GM19324 (cell line): ENCODE measurements around the gene CACTIN.

Experiments used
- ATAC-seq: cut with Tn5 transposase; IDR thresholded peaks from one replicate; pipeline ENCODE4 v1.9.1; 2021; ENCODE audit warnings: mild to moderate bottlenecking, moderate library complexity; ENCODE audit not compliant: unreplicated experiment, low FRiP score

The CACTIN gene

GRCh38 chr19:3613818-3614661 lies 12.6 kb downstream of the CACTIN start:
- ATAC-seq, result no peak

DNA sequence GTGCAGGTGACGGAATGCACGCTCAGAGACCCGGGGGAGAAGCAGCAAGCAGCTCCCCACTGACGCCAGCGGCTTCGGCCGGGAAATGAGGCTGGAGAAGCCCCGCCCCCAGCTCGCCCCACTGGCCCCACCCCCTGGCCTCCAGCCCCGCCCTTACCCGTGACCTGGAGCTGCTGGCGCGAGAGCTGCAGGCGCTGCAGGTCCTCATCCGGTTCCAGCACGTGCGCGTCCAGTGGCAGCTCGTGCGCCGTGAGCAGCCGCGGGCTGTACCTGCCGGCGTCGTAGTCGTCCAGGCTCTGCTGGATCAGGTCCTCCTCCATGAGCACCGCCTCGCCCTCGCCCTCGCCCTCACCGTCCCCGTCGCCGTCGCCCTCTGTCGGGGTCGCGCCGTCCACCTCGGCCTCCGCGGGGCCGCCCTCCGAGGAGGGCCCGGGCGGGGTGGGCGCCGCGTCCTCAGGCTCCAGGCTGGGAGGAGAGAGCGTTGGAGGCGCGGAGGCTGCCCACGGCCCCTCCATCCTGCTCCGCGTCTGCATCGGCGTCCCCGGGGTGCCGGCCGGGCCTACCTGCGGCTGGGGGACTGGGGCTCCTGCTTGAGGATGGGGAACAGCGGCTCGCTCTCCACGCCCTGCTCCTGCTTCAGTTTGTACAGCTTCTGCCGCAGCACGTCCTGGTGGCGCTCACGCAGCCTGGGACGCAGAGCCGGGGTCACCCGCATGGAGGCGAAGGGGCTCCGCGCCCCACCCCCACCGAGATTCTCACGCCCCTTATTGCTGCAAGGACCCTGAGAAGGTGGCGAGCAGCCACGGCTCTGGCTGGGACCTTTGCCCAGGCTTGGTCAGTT lies 13.5 kb downstream of the CACTIN start:
- no peak for ATAC-seq

GRCh38 chr19:3612330-3612729 lies 14.3 kb downstream of the CACTIN start:
- ATAC-seq, result no peak

DNA sequence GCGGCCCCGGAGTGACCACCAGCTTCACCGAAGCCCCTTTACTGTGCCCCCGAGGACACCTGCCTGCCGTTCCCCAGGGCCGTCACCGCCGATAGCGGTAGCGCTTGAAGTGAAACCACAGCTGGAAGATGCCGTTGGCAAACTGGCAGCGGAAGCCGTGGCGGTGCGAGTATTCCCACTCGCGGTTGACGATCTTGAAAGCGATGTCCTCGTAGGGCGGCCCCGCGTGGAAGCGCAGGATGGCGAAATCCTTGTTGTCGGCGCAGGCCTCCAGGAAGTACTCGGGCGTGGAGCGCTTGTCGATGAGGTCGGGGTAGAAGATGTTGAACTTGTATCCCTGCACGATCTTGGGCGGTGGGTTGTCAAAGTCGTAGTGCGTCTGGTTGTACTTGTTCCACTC lies 14.7 kb downstream of the CACTIN start:
- ATAC-seq, result no peak

GRCh38 chr19:3610745-3611717 lies 15.6 kb downstream of the CACTIN start:
- ATAC-seq, result no peak

DNA sequence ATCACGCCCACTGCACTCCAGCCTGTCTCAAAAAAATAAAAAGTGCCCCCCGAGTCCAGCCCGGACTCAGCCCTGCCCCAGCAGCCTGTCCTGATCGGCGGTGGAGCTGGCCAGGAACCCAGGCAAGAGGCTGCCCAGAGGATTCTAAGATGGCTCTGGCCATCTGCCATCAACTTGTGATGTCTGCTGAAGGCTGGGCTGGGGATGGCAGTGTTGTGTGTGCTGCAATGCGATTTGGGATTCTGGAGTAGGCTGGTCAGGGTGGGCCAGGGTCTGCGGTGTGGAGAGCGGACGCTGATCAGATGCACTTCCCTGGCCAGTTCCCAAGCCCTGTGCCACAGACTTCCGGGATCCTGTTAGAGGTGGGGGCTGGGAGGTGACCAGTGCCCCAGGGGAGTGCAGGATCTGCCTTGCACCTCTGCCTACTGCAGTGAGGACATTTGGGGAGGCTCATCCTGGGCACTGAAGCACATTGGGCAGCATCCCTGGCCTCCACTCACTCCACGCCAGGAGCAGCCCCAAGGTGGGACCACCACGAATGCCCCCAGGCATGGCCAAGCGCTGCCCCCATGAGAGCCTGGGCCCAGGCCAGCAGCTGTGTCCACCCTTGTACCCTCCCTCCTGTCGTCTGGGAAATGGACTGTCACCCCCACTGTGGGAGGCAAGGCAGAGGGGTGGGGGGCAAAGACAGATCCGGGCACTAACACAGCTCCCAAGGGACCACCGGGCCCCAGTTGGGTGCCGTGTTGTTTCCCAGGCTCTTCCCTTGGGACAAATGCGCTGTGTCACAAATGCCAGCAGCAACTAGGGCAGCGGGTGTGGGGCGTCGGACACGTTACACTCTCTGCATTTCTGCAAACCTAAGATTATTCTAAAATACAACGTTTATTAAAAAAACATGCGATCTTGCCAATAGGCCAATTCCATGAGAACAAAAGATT lies 16.5 kb downstream of the CACTIN start:
- no peak for ATAC-seq

GRCh38 chr19:3608750-3609322 lies 17.8 kb downstream of the CACTIN start:
- ATAC-seq, result no peak

DNA sequence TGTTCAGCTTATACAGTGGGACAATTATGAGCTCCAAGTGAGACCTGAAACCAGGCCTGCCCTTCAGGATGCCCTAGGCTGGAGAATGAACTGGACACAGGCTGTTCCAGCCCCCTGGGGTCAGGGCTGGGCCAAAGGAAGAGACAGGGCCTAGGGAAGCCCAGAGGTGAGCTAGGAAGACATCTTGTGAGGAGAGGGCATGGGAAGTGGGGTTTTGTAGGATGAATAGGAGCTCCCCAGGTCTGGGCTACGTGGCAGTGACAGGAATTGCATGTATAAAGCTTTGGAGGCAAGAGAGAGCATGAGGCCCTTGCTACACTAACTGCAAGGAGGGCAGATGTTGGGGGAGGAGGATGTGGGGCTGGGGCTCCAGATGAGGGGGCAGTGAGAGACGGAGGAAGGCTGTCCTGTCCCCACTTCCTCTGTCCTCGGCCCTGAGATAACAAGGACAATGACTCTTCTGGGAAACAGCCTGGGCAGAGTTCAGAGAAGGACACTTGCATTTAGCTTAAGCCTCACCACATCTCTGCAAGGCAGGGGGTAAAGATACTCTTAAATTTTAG lies 18.4 kb downstream of the CACTIN start:
- ATAC-seq, result no peak

- ATAC-seq, result no peak
Measured at GRCh38 chr19:3607303-3608078, 19.1 kb downstream of the CACTIN start.

GRCh38 chr19:3606690-3607289 lies 19.8 kb downstream of the CACTIN start, which contains the start of gene TBXA2R:
Gene TBXA2R, minus strand, starts transcription at chr19:3606875. Its CDS starts 6,241 bp downstream, at chr19:3600634.
- no peak for ATAC-seq

DNA sequence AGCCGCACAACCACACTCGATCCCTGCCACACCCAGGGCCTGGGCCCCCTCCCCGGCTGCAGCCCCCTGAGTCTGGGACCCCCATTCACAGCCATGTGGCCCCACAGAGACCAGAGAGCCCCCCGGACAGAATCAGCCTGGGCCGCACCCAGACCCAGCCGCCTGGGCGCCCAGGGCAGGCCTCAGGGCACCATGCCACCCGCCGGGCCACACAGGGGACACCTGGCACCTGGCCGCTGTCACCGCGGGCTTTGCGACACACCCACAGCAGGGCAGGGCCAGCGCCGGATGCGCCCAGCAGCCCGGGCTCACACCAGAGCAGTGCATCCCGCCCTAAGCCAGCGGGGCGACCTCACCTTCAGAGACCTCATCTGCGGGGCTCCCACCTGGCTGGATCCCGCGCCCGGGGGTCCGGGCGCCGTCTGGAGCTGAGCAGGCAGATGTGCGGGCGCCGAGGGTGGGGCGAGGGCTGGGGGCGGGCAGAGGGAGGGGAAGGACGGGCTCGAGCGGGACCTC lies 20.4 kb downstream of the CACTIN start:
- ATAC-seq, result no peak

- ATAC-seq, result no peak
Measured at GRCh38 chr19:3605770-3606169, 20.8 kb downstream of the CACTIN start.

DNA sequence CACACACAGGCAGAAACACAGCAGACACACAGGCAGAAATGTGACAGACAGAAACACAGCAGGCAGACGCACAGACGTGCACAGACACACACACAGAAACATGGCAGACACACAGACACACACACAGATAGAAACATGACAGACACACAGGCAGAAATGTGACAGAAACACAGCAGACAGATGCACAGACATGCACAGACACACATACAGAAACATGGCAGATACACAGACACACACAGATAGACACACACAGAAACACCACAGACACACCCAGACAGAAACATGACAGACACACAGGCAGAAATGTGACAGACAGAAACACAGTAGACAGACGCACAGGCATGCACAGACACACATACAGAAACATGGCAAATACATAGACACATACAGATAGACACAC lies 21.2 kb downstream of the CACTIN start:
- no peak for ATAC-seq

DNA sequence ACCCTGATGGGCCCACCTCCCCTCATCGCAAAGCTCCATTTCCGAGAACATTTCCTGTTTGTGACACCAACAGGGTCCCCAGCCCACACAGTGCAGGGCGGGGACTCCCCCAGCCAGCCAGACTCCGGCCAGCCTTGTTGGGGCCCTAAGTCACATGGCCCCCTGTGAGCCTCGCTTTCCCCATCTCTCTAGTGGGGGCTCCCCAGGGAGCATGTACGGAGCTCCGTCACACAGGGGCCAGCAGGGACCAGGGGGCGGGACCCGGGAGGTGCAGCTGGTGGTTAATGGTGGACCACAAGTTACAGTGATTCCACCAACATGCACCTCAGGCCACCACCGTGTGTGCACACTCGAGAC lies 21.6 kb downstream of the CACTIN start:
- ATAC-seq, result no peak

- no peak for ATAC-seq
Measured at GRCh38 chr19:3604227-3604986, 22.2 kb downstream of the CACTIN start.

DNA sequence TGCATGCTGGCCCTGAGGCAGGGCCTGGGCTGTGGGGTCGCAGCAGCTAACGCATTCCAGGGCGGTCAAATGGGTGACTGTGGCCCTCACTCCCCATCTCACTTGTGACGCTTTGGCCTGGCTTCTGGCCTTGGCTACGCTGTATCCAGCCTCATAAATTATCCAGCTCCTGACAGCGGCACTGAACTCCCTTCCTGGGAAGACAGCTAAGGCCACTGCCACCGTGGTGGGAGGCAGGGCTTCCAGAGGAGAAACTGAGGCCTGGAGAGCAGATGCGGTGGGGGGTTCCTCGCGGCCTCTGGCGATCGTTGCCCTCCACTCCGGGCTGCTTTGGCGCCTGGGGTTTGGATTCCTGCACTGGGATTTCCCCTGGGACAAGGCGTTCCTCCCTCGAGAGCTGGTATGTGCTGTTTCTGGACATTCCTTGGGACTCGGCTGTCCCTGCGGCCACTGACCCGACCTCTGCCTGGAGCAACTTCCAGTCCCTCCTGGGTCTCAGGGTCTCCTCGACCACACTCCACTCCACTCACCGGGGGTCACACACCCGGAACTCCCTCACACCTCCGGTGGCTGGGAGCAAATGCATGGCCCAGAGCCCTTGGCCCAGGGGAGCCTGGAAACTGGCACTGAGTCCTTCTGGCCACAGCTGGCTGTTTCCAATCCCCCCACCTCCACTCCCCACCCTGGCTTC lies 23.3 kb downstream of the CACTIN start:
- ATAC-seq, result no peak
